HG03045 (cell line): ENCODE measurements around the gene GSTM4.
"Not testable (repeated sequence)": the region's sequence is repeated elsewhere in the genome, so short reads cannot be mapped to it uniquely, and the experiment has no call there.

Experiments
- ATAC-seq: cut with Tn5 transposase; IDR thresholded peaks from one replicate; pipeline ENCODE4 v1.9.1; 2021; ENCODE audit warnings: mild to moderate bottlenecking, moderate library complexity; ENCODE audit not compliant: unreplicated experiment

The GSTM4 gene

DNA sequence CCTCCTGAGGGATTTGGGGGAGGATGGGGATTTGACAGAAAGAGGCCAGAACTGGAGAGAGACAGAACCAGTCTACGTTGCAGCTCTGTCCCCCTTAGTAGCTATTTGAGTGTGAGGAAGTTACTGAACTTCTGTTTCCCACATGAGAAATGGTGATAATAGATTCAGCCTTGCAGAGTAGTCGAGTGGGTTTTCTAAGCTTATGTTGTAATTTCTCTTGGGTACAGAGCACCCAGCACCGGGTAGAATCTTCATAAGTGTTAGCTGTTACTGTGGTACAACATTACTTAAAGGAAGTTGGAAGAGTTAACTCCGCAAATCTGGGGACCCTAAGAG lies 4.8 kb downstream of the GSTM4 start:
- not testable (repeated sequence) for ATAC-seq

DNA sequence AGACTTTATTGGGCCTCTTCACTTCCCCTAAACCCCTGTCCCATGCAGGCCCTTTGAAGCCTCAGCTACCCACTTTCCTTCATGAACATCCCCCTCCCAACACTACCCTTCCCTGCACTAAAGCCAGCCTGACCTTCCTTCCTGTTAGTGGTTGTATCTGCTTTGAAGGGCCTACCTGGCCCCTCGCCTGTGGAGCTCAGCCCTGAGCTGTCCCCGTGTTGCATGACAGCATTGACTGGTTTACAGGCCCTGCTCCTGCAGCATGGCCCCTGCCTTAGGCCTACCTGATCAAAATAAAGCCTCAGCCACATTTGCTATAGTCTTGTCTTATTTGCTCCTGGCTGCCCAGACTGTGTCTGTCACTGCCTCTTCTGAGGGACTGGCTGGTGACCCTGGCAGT lies 5.5 kb downstream of the GSTM4 start:
- no peak for ATAC-seq

DNA sequence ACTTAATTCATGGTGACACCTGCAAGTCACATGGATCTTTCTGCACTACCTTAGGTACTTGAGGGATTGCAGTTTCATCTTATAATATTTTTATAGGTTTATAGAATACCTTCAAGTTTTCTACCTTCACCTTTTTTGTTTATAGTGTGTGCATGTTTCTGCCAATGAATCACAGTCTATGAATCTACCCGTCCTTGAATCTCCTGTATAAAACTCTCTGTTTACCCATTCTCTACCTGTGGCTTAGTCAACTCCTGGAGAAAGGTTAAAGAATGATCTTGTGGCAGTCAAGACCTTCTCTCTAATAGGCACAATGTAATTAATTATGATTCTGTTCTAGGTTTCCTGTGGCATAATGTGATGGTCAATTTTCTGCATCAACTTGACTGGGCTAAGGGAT lies 8.8 kb downstream of the GSTM4 start:
- no peak for ATAC-seq

DNA sequence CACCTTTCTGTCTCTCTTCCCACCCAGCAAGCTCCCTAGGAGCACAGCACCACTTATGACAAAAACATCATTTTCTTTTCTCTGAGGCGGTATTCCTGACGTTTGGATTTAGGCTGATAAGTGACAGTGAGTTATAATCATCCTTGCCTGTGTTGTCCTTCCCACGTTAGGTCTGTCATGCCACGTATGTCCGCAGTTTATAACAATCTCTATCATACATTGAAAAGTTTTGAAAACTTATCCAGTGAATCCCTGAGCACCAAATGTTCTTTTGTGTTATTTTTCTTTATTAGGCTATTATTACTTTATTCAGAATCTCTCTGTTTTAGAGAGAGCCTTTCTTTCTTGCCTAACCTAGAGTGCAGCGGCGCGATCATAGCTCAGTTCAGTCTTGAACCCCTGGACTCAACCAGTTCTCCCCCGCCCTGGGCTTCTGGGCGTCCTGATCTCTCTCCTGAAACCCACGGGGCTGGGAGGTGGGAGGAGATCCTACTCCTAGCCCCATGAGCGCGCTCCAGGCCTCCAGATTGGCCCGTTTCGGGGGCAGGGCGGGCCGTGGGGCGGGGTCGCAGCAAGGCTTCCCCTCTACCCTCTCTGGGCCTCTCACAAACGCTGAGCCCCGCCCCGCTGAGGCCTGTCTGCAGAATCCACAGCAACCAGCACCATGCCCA lies 11.7 kb downstream of the GSTM4 start, which contains the start of gene GSTM2:
Gene GSTM2, plus strand, starts transcription at position 606 of the 671 bp plus-strand sequence. Its CDS starts 59 bp downstream, at position 665.
- ATAC-seq: peak; percentile 95

DNA sequence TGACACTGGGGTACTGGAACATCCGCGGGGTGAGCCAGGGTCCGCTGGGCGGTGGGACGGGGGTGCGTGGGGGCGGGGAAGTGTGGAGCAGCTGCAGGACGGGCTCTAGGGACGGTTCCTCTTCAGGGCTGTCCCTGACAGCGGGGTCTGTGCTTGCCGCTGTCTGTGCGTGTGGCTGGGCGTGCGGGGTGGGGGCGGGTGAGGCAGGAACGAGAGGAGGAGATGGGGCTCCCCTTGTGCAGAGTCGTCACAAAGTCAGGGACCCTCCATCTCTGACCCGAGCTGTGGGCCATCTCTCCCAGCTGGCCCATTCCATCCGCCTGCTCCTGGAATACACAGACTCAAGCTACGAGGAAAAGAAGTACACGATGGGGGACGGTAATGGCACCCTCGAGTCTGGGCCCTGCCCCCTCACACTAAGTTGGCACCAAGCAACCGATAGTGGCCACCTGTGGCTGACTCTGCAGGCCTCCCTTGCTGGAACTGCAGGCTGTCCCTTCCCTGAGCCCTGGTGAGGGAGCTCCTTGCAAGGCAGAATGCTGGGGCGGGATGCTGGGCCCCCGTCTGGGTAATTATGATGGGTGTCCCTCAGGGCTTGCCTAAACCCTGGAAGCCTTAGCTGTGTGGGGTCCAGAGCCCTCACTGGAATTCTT lies 12.3 kb downstream of the GSTM4 start:
- ATAC-seq: no peak

DNA sequence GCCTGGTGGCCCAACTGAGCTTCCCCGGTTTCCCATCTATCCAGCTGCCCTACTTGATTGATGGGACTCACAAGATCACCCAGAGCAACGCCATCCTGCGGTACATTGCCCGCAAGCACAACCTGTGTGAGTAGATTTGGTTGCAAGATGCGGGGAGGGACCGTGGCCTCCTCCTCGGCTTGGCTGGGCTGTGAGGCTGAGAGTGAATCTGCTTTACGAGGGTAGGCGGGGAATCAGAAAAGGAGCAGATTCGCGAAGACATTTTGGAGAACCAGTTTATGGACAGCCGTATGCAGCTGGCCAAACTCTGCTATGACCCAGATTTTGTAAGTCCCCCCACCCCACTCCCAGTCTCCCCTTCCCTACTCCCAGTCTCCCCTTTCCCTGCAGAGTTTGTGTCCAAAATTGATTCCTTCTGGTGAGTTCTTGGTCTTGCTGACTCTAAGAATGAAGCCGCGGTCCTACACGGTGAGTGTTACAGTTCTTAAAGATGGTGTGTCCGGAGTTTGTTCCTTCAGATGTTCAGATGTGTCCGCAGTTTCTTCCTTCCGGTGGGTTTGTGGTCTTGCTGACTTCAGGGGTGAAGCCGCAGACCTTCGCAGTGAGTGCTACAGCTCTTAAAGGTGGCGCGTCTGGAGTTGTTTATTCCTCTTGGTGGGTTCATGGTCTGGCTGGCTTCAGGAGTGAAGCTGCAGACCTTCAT lies 13.5 kb downstream of the GSTM4 start:
- ATAC-seq: no peak

DNA sequence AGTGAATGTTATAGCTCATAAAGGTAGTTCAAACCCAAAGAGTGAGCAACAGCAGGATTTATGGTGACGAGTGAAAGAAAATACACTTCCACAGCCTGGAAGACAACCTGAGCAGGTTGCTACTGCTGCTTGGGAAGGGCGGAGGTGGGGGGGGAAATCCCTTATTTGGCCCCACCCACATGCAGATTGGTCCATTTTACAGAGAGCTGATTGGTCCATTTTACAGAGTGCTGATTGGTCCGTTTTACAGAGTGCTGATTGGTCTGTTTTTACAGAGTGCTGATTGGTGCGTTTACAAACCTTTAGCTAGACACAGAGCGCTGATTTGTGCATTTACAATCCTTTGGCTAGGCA lies 14.0 kb downstream of the GSTM4 start:
- not testable (repeated sequence) for ATAC-seq

DNA sequence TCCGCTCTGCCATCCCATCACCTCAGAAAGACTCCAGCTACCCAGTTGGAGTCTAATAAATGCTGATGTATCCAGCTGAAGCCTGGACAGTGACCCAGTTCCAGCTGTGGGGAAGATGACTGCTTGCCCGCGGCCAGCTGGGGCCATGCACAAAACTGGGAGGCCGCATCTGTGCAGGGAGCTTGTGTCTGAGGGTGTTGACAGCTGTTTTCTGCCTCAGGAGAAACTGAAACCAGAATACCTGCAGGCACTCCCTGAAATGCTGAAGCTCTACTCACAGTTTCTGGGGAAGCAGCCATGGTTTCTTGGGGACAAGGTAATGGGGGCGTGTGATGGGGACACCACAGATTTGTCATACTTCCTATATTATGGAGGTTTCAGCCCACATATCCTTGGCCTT lies 15.2 kb downstream of the GSTM4 start:
- no peak for ATAC-seq

DNA sequence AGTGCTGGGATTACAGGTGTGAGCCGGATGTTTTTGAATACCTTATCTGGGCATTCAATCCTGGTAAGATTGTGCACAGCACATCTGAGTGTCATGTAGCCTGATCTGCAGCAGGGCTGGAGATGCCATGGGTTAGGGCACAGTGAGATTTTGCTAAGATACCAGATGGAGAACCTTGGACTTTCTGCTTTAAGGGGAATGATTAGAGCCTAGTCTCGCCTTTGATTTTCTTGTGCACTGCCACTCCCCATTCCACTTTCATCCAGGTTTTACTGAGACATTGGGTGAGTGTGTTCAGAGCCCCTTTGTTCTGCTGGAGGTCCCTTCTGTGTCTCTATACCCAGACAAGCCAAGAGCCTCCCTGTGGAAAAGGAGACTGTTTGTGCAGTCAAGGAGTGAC lies 18.0 kb downstream of the GSTM4 start:
- ATAC-seq: not testable (repeated sequence)

DNA sequence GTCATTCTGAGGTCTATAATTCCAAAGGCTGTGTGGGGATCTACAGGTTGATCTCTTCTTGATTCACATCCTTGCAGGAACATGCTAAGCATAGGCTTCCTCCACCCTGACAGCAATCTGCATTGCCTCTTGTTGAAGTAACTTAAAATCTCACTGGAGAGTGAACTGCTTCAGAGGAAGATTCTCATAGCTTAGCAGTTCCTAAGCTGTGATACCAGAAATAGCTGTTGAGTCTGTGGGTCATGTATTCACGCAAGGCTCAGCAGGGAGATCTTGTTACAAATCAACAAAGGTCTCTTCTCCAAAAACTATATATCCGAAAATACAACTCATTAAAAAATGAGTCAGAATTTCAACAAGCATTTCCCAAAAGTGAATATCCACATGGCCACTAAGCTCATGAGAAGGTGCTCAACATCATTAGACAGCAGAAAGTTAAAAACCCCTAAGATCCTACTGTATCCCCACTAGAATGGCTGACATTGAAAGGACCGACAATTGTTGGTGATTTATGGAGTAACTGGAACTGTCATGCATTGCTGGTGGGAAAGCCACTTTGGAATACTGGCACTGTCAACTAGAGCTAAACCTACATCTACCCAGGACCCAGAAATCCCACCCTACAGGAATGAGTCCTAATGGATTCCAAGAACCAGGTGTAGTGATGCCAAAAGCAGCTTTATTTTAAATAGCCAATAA lies 20.9 kb downstream of the GSTM4 start:
- not testable (repeated sequence) for ATAC-seq

DNA sequence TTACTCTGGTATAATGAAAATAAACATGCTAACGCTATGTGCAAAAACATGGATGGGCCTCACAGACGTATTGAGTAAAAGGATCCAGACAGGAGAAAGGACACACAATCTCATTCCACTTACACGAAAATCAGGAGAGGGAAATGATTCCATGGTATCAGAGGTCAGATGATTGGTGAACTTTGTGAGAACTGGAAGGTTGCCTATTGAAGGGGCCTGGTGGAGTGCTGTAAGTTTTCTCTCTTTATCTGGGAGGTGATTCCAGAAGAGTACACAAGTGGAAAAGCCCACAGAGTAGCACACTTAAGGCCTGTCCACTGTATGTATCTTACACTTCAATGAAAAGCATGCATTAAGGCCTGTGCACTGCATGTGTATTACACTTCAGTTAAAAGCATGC lies 21.6 kb downstream of the GSTM4 start:
- ATAC-seq: no peak

DNA sequence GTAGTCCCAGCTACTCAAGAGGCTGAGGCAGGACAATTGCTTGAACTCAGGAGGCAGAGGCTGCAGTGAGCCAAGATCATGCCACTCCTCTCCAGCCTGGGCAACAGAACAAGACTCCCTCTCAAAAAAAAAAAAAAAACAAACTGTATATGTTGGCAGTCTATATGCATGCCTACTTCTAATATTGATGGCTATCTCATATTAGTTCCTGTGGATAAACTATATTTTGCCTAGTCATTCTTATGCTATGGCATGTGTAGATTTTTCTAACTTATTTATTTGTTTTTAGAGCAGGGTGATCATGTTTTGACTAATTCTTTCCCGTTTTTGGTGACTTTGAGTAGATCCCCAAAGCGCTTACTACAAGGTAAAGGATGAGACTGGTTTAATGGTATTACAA lies 22.7 kb downstream of the GSTM4 start:
- not testable (repeated sequence) for ATAC-seq

DNA sequence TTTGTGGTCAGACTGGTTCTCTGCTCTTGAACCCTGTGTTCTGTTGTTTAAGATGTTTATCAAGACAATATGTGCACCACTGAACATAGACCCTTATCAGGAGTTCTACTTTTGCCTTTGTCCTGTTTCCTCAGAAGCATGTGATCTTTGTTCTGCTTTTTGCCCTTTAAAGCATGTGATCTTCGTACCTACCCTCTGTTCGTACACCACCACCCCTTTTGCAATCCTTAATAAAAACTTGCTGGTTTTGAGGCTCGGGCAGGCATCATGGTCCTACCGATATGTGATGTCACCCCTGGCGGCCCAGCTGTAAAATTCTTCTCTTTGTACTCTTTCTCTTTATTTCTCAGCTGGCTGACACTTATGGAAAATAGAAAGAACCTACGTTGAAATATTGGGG lies 28.9 kb downstream of the GSTM4 start:
- ATAC-seq: not testable (repeated sequence)

DNA sequence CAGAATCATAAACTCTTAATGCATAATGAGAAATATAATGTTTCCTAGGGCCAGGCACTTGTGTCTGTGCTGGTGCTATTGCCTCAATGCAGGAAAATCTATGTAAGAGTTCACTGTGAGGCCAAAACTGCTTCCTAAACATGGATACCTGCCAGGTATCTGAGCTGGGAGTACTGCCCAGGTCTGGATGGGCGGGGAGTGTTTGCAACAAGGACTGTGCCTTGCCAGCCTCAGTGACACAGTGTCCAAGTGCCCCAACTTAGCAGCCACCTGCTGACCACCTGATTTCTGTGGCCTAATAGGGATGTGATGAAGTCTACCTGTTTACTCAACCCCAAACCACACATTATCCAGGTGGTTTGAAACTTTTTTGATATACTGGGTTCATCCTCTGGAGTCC lies 29.5 kb downstream of the GSTM4 start:
- ATAC-seq: not testable (repeated sequence)

DNA sequence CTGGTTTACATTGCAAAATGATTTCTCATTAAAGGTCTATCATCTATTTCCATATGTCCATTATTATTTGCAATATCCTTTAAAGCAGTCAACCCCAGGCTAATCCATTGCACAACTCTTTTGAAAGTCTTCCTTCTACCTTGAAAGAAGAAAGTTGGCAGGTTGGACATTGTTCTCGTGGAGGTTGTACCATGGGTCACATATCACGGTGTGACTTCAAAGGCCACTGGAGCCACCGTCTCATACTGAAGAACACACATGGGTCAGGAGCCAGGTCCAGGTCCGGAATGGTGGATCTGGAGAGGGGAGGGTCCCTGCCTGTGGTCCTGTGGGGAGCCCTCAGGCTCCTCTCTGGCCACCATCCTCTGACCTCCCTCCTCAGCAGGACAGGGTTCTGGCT lies 30.0 kb downstream of the GSTM4 start:
- ATAC-seq: not testable (repeated sequence)

DNA sequence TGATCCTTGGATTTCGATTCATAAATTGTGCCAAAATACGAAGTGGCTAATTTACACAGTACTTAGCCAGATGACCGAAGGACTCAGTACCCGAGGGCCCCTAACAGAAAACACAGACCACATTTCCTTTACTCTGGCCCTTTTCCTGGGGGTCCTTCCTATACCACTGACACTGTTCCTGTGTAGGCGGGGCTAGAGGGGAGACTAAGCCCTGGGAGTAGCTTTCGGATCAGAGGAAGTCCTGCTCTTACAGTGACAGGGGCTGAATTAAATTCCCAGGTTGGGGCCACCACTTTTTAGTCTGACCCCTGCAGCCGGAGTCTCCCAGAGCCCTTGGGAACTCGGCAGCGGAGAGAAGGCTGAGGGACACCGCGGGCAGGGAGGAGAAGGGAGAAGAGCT lies 31.2 kb downstream of the GSTM4 start:
- ATAC-seq: peak; percentile 6

DNA sequence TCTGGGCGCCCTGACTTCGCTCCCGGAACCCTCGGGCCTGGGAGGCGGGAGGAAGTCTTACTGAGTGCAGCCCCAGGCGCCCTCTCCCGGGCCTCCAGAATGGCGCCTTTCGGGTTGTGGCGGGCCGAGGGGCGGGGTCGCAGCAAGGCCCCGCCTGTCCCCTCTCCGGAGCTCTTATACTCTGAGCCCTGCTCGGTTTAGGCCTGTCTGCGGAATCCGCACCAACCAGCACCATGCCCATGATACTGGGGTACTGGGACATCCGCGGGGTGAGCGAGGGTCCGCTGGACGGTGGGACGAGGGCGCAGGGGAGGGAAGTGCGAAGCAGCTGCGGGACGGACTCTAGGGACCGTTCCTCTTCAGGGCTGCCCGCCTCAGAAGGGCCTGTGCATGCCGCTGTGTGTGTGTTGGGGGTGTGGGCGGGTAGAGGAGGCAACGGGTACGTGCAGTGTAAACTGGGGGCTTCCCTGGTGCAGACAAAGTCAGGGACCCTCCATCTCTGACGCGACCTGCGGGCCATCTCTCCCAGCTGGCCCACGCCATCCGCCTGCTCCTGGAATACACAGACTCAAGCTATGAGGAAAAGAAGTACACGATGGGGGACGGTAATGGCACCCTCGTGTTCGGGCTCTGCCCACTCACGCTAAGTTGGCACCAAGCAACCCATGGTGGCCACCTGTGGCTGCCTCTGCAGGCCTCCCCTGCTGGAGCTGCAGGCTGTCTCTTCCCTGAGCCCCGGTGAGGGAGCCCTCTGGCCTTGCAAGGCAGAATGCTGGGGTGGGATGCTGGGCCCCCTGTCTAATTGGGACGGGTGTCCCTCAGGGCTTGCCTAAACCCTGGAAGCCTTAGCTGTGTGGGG lies 32.0 kb downstream of the GSTM4 start, which contains the start of gene GSTM1:
Gene GSTM1, plus strand, starts transcription at position 177 of the 859 bp plus-strand sequence. Its CDS starts 57 bp downstream, at position 234.
- peak; percentile 98 for ATAC-seq

DNA sequence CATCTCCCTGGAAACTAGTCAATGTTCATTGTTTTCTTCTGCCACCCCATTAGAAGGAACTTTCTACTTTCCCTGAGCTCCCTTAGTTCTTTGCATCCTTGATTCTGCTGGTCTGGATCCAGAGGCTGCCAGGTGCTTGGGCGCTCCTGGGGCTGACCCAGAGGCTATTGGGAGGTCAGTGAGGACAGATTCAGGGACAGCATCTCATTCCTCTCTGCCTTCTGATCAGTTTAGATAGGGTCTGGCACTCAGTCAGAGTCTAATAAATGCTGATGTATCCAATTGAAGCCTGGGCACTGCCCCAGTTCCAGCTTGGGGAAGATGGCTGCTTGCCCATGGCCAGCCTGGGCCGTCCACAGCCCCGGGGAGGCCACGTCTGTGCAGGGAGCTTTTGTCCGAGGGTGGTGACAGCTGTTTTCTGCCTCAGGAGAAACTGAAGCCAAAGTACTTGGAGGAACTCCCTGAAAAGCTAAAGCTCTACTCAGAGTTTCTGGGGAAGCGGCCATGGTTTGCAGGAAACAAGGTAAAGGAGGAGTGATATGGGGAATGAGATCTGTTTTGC lies 34.0 kb downstream of the GSTM4 start:
- no peak for ATAC-seq

DNA sequence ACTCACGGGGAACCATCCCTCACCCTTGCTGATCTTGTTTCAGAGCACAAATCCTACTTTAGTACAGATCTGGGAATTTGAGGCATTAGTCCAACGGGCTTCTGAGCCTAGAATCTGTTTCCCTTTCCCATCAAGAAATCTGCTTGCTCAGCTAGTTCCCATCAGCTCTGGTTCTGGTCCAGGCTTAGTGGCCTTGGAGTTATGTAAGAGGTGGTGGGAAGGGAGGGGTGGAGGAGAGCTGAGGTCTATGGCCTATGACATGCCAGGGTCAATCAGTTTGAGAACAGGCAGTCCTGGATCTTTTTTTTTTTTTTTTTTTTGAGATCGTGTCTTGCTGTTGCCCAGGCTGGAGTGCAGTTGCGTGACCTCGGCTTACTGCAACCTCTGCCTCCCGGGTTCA lies 35.9 kb downstream of the GSTM4 start:
- ATAC-seq: no peak

DNA sequence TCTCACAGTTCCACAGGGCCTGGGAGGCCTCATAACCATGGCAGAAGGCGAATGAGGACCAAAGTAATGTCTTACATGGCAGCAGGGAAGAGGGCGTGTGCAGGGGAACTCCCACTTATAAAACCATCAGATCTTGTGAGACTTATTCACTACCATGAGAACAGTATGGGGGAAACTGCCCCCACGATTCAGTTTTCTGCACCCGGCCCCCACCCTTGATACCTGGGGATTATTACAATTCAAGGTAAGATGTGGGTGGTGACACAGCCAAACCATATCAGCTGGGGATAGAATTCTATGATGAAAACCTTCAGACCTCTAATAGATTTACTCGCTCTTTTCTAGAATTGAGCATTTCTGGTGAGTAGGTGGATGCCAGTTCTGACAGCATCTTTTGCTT lies 38.5 kb downstream of the GSTM4 start:
- not testable (repeated sequence) for ATAC-seq
